Subcutaneous adipose tissue (tissue), 4 donors: ENCODE measurements around the gene KCNJ12. TPM values are rescaled to one million over a fixed set of nuclear protein-coding genes. Genes with fewer than 3 reads are reported as not detected.

Experiments used
- CTCF ChIP-seq: fragments of 450-650 bp; IDR thresholded peaks from one replicate; pipeline ENCODE4 v1.5.1; 2016; ENCODE audit warnings: low read depth, mild to moderate bottlenecking, control low read depth, antibody characterized with exemption, moderate library complexity
- total RNA-seq, 4 donors: library from RNA; depleted of rRNA; stranded (reverse); fragments of >200 nt; gene quantifications; one replicate each; pipeline ENCODE4 v1.1.0, GENCODE V29; 2016

The KCNJ12 gene
- total RNA-seq, 4 donors from 2014 or later, result 0.51 to 1.7 (median 1.3) TPM; not detected in 1

GRCh38 chr17:21425321-21425720 lies 49.2 kb downstream of the KCNJ12 start:
- no peak for TF ChIP-seq CTCF

GRCh38 chr17:21425736-21426135 lies 49.6 kb downstream of the KCNJ12 start:
- no peak for TF ChIP-seq CTCF

GRCh38 chr17:21445091-21445650 lies 69.0 kb downstream of the KCNJ12 start:
- no peak for TF ChIP-seq CTCF

- no peak for TF ChIP-seq CTCF
Measured at GRCh38 chr17:21451975-21452374, 75.8 kb downstream of the KCNJ12 start.

GRCh38 chr17:21452377-21453143 lies 76.4 kb downstream of the KCNJ12 start:
- TF ChIP-seq CTCF, result no peak

- TF ChIP-seq CTCF, result no peak
Measured at GRCh38 chr17:21453144-21453898, 77.2 kb downstream of the KCNJ12 start.

GRCh38 chr17:21454441-21454840 lies 78.3 kb downstream of the KCNJ12 start:
- no peak for TF ChIP-seq CTCF
